Activated CD8-positive, alpha-beta memory T cell treated with anti-CD3 and anti-CD28 coated beads for 36 hours (primary cell): Measurements from ENCODE around the gene ZMIZ2. TPM values are rescaled to one million over a fixed set of nuclear protein-coding genes. Genes with fewer than 3 reads are reported as not detected.
"Not testable (repeated sequence)": the region's sequence is repeated elsewhere in the genome, so short reads cannot be mapped to it uniquely, and the experiment has no call there.

Experiments used
- CTCF ChIA-PET: fragments of 350-600 bp; sonication (Branson Sonifier 250); formaldehyde crosslinking; loops from one replicate; lab custom pipeline; 2021; ENCODE audit warnings: antibody characterized with exemption; lab: Charles Lee
- POLR2A ChIA-PET: fragments of 350-600 bp; sonication (Branson Sonifier 250); formaldehyde crosslinking; loops from one replicate; lab custom pipeline; 2021; ENCODE audit warnings: antibody characterized with exemption; lab: Charles Lee
- total RNA-seq, 2 experiments: library from RNA; stranded (reverse); gene quantifications; one replicate each; pipeline ENCODE4 v1.2.3, GENCODE V29; 2021

Gene ZMIZ2
- 100 to 1,000 TPM; 135 to 141 TPM for total RNA-seq

GRCh38 chr7:44748045-44748947, at the start of gene ZMIZ2:
ZMIZ2 (plus strand) TSS chr7:44748847; CDS start chr7:44756250, 7,403 bp downstream.
- ChIA-PET CTCF (interaction anchor here (0.7 to 0.9 kb wide), 2 partner anchors 111 to 160 kb away, joined by 3 read pairs; no protein-coding TSS in a partner anchor), POLR2A (interaction anchor here (0.6 to 0.7 kb wide), 2 partner anchors 20 to 167 kb away, joined by 3 read pairs; no protein-coding TSS in a partner anchor)

- POLR2A ChIA-PET, result not testable (repeated sequence)
- CTCF ChIA-PET, result interaction anchor here (0.7 to 1.1 kb wide), 2 partner anchors 36 to 734 kb away, joined by 3 to 5 read pairs; no protein-coding TSS in a partner anchor
Measured at GRCh38 chr7:44699598-44699997, 49.0 kb upstream of the ZMIZ2 start.

- ChIA-PET CTCF (no interaction called here), POLR2A (no interaction called here)
Measured at GRCh38 chr7:44700322-44700721, 48.3 kb upstream of the ZMIZ2 start.

GRCh38 chr7:44703391-44703790, 45.3 kb upstream of the ZMIZ2 start:
- POLR2A ChIA-PET, result not testable (repeated sequence)
- CTCF ChIA-PET, result interaction anchor here (1.6 kb wide), 1 partner anchor 9 kb away, joined by 3 read pairs; no protein-coding TSS in a partner anchor

GRCh38 chr7:44703921-44704320, 44.7 kb upstream of the ZMIZ2 start:
- CTCF ChIA-PET, result no interaction called here
- POLR2A ChIA-PET, result no interaction called here

GRCh38 chr7:44705434-44705833, 43.2 kb upstream of the ZMIZ2 start:
- POLR2A ChIA-PET, result no interaction called here
- CTCF ChIA-PET, result interaction anchor here (0.5 kb wide), 1 partner anchor 176 kb away, joined by 3 read pairs; no protein-coding TSS in a partner anchor

- ChIA-PET POLR2A (no interaction called here), CTCF (no interaction called here)
Measured at GRCh38 chr7:44706788-44707557, 41.7 kb upstream of the ZMIZ2 start.

- CTCF ChIA-PET, result no interaction called here
- POLR2A ChIA-PET, result no interaction called here
Measured at GRCh38 chr7:44707558-44708230, 41.0 kb upstream of the ZMIZ2 start.

- POLR2A ChIA-PET, result no interaction called here
- CTCF ChIA-PET, result no interaction called here
Measured at GRCh38 chr7:44709011-44709915, 39.4 kb upstream of the ZMIZ2 start.

- POLR2A ChIA-PET, result no interaction called here
- CTCF ChIA-PET, result interaction anchor here (0.9 kb wide), 1 partner anchor 128 kb away, joined by 3 read pairs; the partner anchor contains the start of gene TMED4
Measured at GRCh38 chr7:44709945-44710596, 38.6 kb upstream of the ZMIZ2 start.

- CTCF ChIA-PET, result no interaction called here
- POLR2A ChIA-PET, result no interaction called here
Measured at GRCh38 chr7:44711528-44711927, 37.1 kb upstream of the ZMIZ2 start.

- CTCF ChIA-PET, result no interaction called here
- POLR2A ChIA-PET, result no interaction called here
Measured at GRCh38 chr7:44712012-44712411, 36.6 kb upstream of the ZMIZ2 start.

- ChIA-PET CTCF (no interaction called here), POLR2A (no interaction called here)
Measured at GRCh38 chr7:44713141-44713540, 35.5 kb upstream of the ZMIZ2 start.

GRCh38 chr7:44713680-44714335, 34.8 kb upstream of the ZMIZ2 start:
- ChIA-PET POLR2A (no interaction called here), CTCF (no interaction called here)

- ChIA-PET CTCF (no interaction called here), POLR2A (no interaction called here)
Measured at GRCh38 chr7:44716205-44716604, 32.4 kb upstream of the ZMIZ2 start.

- ChIA-PET CTCF (no interaction called here), POLR2A (interaction anchor here (0.5 kb wide), 1 partner anchor 23 kb away, joined by 3 read pairs; no protein-coding TSS in a partner anchor)
Measured at GRCh38 chr7:44720301-44720700, 28.3 kb upstream of the ZMIZ2 start.

- ChIA-PET CTCF (no interaction called here), POLR2A (no interaction called here)
Measured at GRCh38 chr7:44724276-44724675, 24.4 kb upstream of the ZMIZ2 start.
